AG08396 (cell line): Measurements from ENCODE around the gene MAGI2.

Experiments used
- DNase-seq: peaks from one replicate; pipeline ENCODE4 v3.0.0; 2012; ENCODE audit warnings: low spot score, mixed read lengths

MAGI2 gene

GRCh38 chr7:79302293-79302692, 151.2 kb downstream of the MAGI2 start:
- no peak for DNase-seq

DNA sequence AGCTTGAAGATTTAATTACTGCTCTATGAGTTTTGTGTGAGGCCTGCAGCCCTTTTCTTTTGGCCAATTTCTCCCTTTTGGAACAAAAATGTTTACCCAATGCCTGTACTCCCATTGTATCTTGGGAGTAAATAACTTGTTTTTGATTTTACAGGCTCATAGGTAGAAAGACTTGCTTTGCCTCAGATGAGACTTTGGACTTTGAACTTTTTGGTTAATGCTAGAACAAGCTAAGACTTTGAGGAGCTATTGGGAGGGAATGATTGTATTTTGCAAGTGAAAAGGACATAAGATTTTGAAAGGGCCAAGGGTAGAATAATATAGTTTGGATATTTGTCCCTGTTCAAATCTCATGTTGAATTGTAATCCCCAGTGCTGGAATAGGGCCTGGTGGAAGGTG, 152.0 kb downstream of the MAGI2 start:
- DNase-seq, result no peak

DNA sequence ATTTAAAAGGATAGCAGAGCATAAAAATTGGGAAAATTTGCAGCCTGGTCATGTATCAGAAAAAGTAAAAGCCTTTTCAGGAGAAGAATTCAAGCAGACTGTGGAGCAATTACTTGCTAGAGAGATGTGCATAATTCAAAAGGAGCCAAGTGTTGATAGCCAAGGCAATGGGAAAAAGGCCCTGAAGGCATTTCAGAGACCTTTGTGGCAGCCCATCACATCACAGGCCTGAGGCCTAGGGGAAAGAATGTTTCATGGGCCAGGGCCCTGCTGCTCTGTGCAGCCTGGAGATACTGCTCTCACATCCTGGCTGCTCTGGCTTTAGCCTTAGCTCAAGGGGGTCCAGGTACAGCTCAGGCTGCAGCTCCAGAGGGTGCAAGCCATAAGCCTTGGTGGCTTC, 152.9 kb downstream of the MAGI2 start:
- no peak for DNase-seq

DNA sequence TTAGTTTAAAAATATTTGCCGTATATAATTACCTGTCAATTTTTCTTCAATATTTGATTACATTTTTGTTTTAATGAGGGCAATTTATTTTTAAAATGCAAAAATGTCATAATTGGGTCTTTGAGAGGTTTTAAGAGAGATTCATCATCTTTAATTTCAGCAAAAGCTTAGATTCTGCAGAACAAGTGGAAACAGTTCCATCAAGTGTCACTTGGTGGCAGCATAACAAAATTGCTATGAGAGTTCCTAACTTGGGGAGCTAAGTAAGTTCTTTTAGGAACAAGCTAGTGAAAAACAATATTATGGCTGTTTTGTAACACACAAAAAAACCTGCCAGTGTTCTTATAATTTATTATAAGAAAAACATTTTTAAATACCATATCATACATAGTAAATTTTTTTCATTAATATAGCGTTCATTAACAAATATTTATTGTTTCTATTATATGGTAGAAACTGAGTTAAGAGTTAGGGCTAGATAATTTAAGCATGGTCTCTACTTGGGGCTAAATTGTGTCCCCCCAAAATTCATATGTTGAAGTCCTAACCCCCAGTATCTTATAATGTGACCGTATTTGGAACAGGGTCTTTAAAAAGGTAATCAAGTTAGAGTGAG, 155.2 kb downstream of the MAGI2 start:
- peak; percentile 21 for DNase-seq

- DNase-seq, result no peak
Measured at GRCh38 chr7:79296553-79297320, 156.7 kb downstream of the MAGI2 start.

GRCh38 chr7:79293655-79294142, 159.8 kb downstream of the MAGI2 start:
- DNase-seq, result no peak

DNA sequence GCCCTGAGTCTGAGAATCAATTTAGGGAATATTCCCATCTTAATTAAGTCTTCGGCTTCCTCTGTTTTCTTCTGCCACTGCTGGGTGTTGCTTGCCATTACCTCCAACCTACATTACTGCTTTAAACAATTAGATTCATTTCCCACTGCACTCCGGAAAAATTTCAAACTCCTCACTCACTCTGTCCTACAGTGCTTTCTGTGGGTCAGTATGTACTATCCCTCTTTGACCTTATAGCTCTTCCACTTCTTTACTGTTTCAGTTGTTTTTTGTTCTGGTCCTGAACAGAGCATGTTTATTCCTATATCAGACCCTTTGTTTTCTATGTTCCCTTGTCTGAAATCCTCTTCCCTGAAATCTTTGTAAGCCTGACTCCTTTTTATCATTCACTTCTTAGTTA, 160.6 kb downstream of the MAGI2 start:
- no peak for DNase-seq

DNA sequence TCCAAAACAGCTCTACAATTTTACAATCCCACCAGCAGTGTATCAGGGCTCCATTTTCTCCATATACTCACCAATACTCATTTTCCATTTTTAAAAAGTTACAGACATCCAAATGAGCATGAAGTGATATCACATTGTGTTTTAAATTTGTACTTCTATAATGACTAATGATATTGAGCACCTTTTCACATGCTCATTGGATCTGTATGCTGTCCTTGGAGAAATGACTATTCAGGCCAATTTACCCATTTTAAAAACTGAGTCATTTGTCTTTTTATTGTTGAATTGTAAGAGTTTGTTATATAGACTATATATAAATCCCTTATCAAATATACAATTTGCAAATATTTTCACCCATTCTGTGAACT, 162.0 kb downstream of the MAGI2 start:
- no peak for DNase-seq

DNA sequence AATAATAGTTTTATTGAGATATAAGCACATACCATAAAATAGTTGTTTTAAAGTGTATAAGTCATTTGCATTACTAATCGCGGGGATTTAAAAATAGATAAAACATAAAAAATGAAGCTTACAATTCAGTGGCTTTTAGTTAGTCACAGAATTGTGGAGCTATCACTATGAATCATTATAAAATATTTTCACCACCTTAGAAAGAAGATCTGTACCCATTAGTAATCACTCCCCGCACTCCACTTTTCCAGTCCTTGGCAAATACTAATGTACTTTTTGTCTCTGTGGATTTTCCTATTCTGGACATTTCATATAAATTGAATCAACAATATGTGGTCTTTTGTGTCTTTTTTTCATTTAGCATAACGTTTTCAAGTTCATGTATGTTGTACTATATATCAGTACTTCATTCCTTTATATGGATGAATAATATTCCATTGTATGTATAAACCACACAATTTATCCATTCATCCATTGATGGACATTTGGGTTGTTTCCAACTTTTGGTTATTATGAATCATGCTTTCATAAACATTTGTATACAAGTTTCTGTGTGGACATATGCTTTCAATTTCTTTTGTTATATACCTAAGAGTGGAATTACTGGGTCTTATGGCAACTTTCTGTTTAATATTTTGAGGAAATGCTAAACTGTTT, 162.5 kb downstream of the MAGI2 start:
- no peak for DNase-seq

GRCh38 chr7:79290398-79290797, 163.1 kb downstream of the MAGI2 start:
- DNase-seq, result no peak

DNA sequence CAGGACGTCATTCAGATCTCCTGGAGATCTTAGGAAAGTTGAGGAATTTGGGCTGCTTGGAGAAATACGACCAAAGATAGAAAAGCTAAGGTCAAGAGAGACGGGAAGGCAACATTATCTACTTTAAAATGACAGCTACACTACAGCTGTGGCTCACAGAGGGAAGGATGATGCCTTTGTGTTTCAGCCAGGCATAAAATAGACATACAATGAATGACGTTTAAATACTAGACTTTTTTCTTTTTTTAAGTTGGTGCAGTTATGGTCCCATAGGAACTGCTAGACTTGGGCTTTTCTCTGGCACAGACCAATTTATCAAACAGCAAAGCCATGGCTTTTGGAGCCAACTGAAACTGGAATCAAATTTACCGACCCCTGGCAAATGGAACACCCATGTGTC, 164.8 kb downstream of the MAGI2 start:
- DNase-seq, result no peak

GRCh38 chr7:79287981-79288380, 165.5 kb downstream of the MAGI2 start:
- DNase-seq, result no peak

DNA sequence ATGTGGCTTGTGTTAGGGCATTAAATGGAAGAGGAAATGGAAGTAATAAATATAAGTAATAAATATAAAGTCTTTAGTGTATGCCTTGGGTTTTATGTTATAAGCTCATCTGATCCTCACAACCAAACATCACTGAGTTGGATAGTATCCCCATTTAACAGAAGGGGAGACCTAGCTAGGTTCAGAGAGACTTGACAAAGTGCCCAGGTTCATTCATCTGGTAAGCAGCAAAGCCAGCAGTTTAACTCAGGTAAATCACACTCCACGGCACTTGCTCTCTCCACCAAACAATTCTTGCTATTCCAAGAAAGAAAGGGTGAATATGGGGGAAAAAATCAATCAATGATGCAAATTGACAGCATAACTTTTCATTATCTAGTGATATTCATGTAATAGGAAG, 167.3 kb downstream of the MAGI2 start:
- DNase-seq, result no peak

DNA sequence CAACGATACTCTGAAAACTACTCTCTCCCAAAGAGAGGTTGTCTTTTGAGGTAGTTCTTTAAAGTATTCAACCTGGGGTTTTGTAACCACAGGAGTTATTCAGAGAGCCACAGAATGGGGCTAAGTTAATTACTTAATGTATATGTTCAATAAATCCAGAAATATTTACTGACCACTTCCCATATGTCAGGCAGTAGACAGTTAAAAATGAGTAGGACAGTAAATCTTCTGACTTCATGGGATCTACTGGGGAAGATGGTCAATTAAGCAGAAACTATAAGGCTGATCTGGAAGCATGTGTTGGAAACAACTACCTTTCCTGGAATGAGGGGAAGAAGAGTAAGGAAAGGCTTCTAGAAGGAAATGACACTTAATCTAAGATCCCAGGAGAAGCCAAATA, 167.7 kb downstream of the MAGI2 start:
- DNase-seq, result no peak

- no peak for DNase-seq
Measured at GRCh38 chr7:79284211-79284610, 169.3 kb downstream of the MAGI2 start.

DNA sequence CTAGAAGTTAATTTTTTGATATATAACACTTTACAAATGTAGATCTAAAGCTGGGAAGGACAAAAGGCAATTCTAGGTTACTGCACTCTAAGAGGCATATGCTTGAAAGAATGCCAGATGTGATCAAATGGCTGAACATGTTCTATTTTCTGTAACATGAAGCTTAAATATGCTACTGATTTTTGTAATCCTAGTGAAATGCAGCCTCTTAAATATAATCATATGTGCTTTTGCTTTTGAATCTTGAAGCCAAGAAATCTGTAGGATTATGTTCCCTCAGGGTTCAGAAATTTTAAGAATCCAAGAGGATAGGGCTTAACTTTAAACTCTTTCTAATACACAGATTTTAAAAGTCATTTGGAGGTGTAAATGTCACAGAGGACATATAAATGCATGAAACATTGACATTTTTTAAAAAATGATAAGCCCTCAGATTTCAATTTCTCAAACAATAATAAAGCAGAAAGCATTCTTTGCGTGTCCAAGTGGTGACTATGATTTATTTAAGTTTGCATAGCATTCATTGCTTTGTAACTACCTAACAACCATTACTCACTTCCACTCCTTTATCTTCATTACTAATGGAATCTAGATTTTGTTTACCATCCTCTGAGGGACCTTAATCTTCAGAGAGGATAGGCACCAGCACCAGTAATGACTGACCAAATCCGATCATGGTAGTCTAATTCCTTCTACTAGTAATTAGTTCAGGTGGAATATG, 170.4 kb downstream of the MAGI2 start:
- peak; percentile 14 for DNase-seq

DNA sequence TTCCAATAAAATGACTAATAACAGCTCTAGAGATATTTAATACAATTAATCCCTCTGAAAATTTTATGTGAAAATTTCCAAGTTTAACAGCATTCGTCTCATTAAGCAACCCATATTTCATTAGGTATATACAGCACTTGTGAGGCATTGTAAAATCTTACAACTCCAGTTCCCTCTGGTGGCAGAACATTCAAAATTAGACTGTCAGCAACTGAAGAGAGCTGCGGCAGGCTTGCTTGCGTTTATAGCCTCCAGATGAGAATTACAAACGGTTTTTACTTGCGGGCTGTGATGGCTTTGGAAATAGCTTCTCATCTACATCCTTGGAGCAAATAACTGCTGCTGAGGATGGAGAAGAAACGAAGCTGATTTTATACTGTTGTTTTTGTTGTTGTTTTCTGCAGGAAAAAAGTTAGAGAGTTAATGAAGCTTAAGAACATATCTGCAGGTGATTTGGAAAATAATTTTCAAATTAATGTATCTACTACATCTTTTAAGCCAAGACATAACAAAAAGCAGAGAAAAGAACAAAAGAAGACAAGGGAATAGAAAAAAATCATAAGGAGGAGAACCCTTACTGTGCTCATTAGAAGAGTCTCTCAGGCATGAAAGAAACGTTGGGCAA, 171.3 kb downstream of the MAGI2 start:
- peak; percentile 27 for DNase-seq

DNA sequence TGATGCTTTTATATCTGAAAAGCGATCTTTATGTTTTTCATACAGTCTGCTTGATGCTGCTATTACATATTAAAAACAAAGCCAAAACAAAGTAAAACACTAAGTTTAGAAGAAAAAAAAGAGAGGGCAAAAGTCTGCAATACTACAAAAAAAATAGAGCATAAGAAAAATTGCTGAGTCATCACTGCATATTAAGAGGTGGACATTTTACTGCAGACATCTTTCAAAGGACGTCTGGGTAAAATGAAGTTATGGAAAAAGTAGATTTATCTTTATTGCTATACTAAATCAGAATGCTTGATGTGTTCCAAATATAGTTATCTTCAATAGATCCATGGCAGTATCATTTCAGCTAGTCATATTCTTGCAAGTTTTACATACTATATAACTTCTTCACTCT, 172.0 kb downstream of the MAGI2 start:
- DNase-seq, result no peak

DNA sequence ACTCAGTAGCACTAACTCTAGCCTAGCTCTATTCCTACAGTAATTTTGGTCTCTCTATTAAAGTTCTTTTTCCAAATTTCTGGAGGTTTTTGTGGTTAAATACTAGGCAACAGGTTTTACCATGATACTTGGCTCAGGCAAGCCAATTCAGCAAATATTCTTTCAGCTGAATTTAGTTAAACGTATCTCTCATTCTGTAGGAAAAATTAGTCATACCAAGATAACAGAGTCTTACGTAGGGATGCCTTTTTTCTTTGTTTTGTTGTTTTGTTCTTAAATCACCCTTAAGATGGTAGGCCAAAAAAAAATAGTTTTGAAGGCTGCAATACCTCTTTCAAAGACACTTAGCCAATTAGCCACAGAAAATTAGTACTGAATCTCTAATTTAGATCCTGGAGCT, 180.5 kb downstream of the MAGI2 start:
- DNase-seq, result no peak

GRCh38 chr7:79272066-79272669, 181.3 kb downstream of the MAGI2 start:
- peak; percentile 12 for DNase-seq

- DNase-seq, result no peak
Measured at GRCh38 chr7:79268730-79269129, 184.7 kb downstream of the MAGI2 start.

DNA sequence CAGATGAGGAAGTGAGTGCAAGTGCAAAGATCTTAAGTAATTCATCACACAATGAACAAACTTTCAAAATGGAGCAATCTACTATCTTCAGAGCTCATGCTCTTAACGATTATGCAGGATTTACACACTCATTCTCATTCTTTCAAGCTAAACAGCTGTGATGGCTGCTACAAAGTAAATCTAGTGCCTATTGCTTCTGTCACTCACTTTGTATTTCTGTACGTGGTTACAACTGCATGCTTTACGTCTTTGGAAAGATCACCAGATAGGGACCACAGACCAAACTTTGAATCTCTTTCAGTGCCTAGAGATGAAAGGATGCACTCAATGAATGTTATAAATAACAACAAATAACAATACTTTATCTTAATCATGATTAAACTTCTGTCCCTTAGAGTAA, 194.6 kb downstream of the MAGI2 start:
- DNase-seq, result no peak
